Right atrium auricular region (tissue), 2 donors: ENCODE data around the gene TTC28. TPM values are rescaled to one million over a fixed set of nuclear protein-coding genes. Genes with fewer than 3 reads are reported as not detected.

Experiments
- DNase-seq: peaks from one replicate; pipeline ENCODE4 v3.0.0-alpha.2; 2019; ENCODE audit warnings: low spot score
- H3K27ac ChIP-seq, 2 donors: fragments of 200-600 bp; sonication (generic); 1 replicate in 1 of 2; 2 replicates in 1 of 2; pipeline ENCODE4 v1.5.1; 2016 to 2019
- H3K27me3 ChIP-seq, 2 donors: fragments of 200-600 bp; sonication (generic); one replicate each; pipeline versions ENCODE4 v1.5.1 to v1.6.0; 2017 to 2019
- H3K36me3 ChIP-seq: fragments of 200-600 bp; sonication (generic); one replicate; pipeline ENCODE4 v1.5.1; 2016
- H3K4me1 ChIP-seq, 2 donors: fragments of 200-600 bp; sonication (generic); one replicate each; pipeline versions ENCODE4 v1.5.1 to v1.6.0; 2017 to 2019
- H3K4me3 ChIP-seq, 2 donors: fragments of 200-600 bp; sonication (generic); 1 replicate in 1 of 2; 2 replicates in 1 of 2; pipeline ENCODE4 v1.5.1; 2017 to 2019; ENCODE audit warnings: mild to moderate bottlenecking in 1 of 2, moderate library complexity in 1 of 2
- H3K9me3 ChIP-seq, 2 donors: fragments of 200-600 bp; sonication (generic); one replicate each; pipeline ENCODE4 v1.5.1; 2019
- CTCF ChIP-seq, 2 donors: fragments of 200-600 bp; sonication (generic); IDR thresholded peaks; one replicate each; pipeline ENCODE4 v1.5.1; 2019; ENCODE audit warnings: antibody characterized with exemption in 2 of 2
- total RNA-seq, 2 donors: library from RNA; depleted of rRNA; stranded (reverse); fragments of >200 nt; gene quantifications; one replicate each; pipeline ENCODE4 v1.1.0, GENCODE V29; 2016

TTC28 gene
- total RNA-seq, 2 donors from 2014 or later, result 22.1 to 22.3 TPM

GRCh38 chr22:28395920-28396753 is 283.5 kb downstream of the TTC28 start:
- Histone ChIP-seq H3K27me3 (no peaks in the 10 kb centered on the region), H3K27ac (no peak overlapping the region), H3K4me1 (peaks cover 0 to 11% of the 10 kb centered on the region in 2 donors), H3K9me3 (no peaks in the 10 kb centered on the region), H3K4me3 (no peak overlapping the region), H3K36me3 (no peaks in the 10 kb centered on the region)
- DNase-seq, result no peak
- no peak for TF ChIP-seq CTCF (IDR thresholded peaks at IDR 0.05)

- no peak for TF ChIP-seq CTCF (IDR thresholded peaks at IDR 0.05)
- Histone ChIP-seq H3K36me3 (no peaks in the 10 kb centered on the region), H3K9me3 (no peaks in the 10 kb centered on the region), H3K27me3 (no peaks in the 10 kb centered on the region), H3K27ac (no peak overlapping the region), H3K4me1 (peaks cover 0 to 11% of the 10 kb centered on the region in 2 donors), H3K4me3 (no peak overlapping the region)
- no peak for DNase-seq
Observed at GRCh38 chr22:28395520-28395919, 284.1 kb downstream of the TTC28 start.

- no peak for TF ChIP-seq CTCF (IDR thresholded peaks at IDR 0.05)
- Histone ChIP-seq H3K4me3 (no peak overlapping the region), H3K27me3 (no peaks in the 10 kb centered on the region), H3K9me3 (no peaks in the 10 kb centered on the region), H3K27ac (no peak overlapping the region), H3K4me1 (peaks cover 0 to 11% of the 10 kb centered on the region in 2 donors), H3K36me3 (no peaks in the 10 kb centered on the region)
- no peak for DNase-seq
Observed at GRCh38 chr22:28394513-28395110, 285.0 kb downstream of the TTC28 start.

- no peak overlapping the region for H3K4me3 ChIP-seq
- no peaks in the 10 kb centered on the region for H3K9me3 ChIP-seq
- no peaks in the 10 kb centered on the region for H3K36me3 ChIP-seq
- H3K27ac ChIP-seq, result no peak overlapping the region
- no peak for DNase-seq
- TF ChIP-seq CTCF (IDR thresholded peaks at IDR 0.05), result no peak
- H3K4me1 ChIP-seq, result no peaks in the 10 kb centered on the region
- no peaks in the 10 kb centered on the region for H3K27me3 ChIP-seq
Observed at GRCh38 chr22:28381429-28382167, 298.0 kb downstream of the TTC28 start.

- no peak for TF ChIP-seq CTCF (IDR thresholded peaks at IDR 0.05)
- H3K9me3 ChIP-seq, result no peaks in the 10 kb centered on the region
Observed at GRCh38 chr22:28379951-28380350, 299.7 kb downstream of the TTC28 start.

More at GRCh38 chr22:28379951-28380350, 299.7 kb downstream of the TTC28 start:
- no peaks in the 10 kb centered on the region for H3K36me3 ChIP-seq
- no peaks in the 10 kb centered on the region for H3K27me3 ChIP-seq
- no peak overlapping the region for H3K27ac ChIP-seq
- H3K4me3 ChIP-seq, result no peak overlapping the region
- DNase-seq, result no peak
- H3K4me1 ChIP-seq, result peaks cover 0 to 12% of the 10 kb centered on the region in 2 donors
